Central memory CD4-positive, alpha-beta T cell (primary cell): ENCODE results near the gene C16orf86.
A peak's percentile ranks its signal among the peaks of the same experiment; 100 is the strongest.

Experiments used
- DNase-seq: peaks from one replicate; pipeline ENCODE4 v3.0.0; 2022

Gene C16orf86

DNA sequence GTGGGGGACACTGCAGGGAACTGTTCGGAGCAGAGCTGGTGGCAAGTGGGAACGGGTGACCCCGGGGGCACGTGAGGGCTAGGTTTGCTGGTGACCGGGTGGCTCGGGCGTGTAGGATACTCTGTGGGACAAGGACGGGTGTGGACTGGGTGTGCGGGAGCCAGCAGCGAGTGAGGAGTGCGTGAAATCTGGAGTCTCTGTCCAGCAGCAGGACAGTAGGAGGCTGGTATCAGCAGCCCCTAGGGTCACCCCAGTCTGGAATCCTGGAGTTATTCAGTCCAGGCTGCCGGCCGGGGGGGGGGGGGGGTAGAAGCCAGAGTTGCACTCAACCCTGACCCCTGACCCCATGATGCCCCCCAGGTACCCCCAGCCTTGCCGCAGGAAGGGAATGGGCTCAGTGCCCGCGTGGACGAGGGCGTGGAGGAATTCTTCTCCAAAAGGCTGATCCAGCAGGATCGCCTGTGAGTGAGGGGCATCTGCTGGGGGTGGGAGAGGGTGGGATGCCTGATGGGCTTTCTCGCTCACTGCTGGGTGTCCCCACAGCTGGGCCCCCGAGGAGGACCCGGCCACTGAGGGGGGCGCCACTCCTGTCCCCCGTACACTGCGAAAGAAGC lies 12.7 kb upstream of the C16orf86 start:
- DNase-seq = no peak

DNA sequence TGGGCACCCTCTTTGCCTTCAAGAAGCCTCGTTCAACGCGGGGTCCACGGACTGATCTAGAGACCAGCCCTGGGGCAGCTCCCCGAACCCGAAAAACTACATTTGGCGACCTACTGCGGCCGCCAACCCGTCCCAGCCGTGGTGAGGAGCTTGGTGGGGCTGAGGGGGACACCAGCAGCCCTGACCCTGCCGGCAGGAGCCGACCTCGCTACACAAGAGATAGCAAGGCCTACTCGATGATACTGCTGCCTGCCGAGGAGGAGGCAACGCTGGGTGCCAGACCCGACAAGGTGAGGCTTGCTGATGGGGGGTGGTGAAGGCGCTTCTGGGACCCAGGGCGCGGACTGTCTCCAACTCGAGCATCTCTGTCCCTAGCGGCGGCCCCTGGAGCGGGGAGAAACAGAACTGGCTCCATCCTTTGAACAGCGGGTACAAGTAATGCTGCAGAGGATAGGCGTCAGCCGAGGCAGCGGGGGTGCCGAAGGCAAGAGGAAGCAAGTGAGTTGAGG lies 12.2 kb upstream of the C16orf86 start:
- DNase-seq = no peak

DNA sequence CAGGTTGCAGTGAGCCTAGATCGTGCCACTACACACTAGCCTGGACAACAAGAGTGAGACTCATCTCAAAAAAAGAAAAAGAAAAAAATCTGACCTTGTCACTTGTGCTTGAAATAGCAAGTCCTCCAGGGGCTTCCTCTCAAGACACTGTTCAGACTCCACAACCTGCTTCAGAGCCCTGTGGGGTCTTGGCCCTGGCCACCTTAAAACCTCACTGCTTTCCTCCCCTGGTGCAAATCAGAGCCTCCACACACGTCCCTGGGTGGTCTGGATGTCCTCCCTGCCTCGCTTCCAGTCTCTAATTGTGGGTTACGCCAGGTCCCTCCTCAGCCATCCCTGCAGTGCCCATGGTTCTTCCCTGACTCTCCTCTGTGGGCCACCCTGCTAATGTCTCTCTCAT lies 11.3 kb upstream of the C16orf86 start:
- DNase-seq = no peak

DNA sequence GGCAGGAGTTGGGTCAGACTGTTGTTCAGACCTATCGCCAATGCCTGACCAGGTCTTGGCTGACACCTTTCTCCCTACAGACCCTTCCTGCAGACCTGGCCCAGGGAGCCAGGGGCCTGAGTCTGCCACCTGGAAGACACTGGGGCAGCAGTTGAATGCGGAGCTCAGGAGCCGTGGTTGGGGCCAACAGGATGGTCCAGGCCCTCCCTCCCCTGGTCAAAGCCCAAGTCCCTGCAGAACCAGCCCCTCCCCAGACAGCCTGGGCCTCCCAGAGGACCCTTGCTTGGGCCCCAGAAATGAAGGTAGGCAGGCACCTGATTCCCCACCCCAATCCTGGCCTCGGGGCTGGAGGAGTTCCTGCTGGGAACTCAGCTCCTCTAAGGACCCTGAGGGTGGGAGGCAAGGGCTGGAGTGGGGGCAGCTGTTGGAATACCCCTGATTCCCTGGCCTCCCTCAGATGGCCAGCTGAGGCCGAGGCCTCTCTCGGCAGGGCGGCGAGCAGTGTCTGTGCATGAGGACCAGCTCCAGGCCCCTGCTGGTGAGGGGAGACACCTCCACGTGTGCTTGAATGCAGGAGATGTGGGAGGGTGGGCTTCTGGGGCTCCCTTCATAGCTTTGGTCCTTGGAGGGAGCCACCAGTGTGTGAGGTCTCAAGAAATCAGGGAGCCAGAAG lies 10.1 kb upstream of the C16orf86 start:
- no peak for DNase-seq

DNA sequence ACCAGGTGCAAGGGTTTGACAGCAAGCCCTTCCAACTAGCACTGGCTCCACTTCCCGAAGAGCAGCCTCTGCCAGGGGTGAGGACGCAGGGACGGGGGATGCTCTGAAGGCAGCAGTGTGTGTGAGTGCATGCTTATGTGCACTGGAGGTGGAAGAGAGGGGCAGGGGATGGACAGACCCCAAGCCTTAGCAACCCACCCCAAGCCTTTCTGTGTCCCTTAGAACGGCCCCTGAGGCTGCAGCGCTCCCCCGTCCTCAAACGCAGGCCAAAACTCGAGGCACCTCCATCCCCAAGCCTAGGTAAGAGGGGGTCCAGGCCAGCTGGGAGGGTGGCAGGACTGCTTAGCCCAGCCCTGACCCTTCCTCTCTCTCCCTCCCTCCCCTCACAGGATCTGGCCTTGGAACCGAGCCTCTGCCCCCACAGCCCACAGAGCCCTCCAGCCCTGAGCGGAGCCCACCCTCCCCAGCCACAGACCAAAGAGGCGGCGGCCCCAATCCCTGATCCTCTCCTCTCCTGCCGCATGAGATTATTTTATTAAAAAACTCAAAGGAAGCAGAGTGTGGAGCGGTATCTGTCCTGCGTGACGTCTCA lies 9.5 kb upstream of the C16orf86 start:
- no peak for DNase-seq

DNA sequence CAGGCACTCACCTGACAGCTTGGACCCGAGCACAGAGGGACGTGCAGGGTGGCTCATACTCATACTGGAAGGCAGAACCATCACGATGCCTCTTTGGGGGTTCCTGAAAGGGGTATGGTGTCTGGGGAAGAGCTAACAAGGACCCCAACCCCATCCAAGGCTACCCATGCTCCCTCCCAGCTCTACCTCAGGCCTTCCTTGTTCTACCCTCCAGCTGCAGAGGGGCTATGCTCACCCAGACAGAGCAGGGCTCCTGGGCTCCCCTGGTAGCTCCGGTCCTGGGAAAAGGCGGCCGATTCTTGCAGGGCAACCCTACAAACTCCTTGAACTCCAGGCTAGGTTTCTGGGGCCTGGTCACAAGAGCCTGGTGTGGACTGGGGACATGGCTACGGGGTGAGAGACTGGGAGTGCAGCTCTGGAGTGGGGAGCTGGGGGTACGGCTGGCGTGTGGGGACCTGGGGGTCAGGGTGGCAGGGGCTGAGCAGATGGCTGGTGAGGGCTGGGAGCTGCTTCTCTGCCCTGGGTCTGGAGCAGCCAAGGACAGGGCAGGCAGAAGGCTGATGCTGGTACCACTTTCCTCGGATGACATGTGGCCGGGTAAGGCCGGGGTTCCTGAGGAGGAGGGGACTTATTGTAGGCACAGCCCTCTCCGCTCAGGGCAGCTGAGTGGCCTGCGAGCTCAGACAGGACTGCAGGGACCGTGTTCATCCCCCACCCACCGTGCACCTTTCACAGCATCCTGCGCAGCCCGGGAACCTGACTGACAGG lies 8.7 kb upstream of the C16orf86 start:
- no peak for DNase-seq

DNA sequence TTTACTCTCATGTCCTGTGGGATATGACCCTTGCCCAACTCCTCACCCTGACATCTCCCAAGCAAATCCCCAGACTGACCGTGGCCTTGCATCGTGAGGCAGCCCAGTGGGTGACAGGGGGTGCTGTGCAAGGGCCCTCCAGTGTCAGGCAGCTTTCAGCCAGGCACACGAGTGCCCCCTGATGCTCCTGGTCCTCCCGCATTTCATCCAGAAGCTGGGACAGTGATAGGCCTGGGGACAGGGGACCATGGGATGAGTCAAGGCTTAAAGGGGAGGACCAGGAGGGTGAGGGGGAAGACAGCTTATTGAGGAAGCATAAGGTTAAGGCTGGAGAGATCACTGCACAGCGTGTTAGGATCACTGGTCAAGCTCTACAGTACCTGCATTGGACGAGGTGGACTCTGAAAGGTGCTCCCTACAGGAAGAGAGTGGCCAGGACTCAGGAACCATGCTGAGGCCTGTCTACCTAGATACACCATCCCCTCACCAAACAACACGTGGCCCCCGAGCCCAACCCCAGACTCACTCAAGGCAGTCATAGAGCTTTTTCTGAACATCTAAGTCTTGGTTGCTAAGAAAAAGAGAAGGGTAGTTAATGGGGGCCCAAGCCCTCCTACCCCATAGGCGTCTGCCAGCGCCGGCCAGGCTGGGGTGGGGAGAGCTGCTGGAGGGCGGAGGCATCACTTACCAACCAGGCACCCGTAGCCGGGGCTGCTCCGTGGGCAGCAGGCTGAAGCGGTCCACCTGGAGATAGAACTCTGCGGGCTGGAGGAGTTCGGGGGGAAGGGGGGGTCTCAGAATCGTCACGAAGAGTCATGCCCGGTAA lies 7.6 kb upstream of the C16orf86 start:
- no peak for DNase-seq

DNA sequence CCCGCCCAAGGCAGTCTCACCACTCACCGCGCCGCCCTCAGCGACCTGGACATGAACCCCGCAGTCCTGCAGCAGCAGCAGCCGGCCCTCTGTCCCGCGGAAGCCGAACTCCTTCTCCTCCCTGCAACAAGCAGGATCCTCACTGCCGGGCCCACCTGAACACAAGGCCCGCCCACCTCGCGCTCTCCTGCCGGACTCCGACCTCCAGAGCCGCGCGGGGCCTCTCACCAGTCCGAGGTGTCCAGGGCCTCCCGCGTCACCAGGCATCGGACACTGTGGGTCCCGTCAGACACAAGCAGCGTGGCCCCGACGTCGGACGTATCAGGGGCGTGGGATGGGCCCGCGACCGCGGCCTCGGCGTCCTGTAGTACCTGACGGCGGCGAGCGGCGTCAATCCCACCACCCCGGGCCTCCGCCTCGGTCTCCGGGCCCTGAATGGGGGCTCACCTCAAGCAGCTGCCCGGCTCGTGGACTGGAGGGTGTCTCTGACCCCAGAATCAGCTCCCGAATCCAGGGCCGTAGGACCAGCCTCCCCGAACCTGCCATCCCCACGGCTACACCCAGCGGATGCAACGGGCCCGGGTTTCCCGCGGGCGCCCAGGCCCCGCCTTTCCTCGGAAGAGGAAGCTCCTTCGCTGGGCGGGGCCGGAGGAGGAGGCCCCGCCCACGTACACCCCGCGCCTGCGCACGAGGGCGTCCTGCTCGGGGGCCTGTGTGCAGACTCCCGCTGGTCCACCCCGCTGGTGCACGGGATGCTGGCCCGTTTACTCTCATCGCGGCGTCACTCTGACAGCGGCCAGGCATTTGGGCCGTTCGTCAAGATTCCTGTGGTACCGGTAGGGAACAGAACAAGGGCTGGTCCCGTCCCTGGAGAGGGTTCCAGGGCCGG lies 6.7 kb upstream of the C16orf86 start, which contains the start of gene ACD:
Gene ACD, minus strand, starts transcription at position 586 of the 889 bp plus-strand sequence. Its CDS starts 40 bp downstream, at position 546.
- DNase-seq = peak; percentile 93

DNA sequence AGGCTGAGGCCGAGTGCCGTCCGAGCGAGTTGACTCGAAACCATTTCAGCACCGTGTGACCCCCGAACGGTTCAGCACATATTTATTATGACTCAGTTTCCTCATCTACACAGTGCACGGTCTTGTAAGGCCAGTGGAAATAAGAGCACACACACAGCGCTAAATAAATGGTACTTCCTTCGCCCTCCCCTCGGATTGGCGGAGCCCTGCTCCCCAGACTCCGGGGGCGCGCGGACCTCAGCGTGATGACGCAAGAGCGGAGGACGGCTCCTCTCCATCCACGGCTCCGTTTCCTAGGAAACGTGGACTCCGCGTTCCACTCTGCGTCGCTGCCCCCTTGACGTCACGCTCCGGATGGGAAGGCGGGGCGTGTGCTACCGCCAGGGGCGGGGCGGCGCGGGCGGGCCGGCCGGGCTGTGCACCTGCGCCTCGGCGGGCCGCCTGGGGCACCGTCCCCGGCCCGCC lies 6.0 kb upstream of the C16orf86 start, which contains the start of gene PARD6A:
Gene PARD6A, plus strand, starts transcription at position 397 of the 465 bp plus-strand sequence. CDS start 79 bp downstream, outside the sequence.
- peak; percentile 96 for DNase-seq

DNA sequence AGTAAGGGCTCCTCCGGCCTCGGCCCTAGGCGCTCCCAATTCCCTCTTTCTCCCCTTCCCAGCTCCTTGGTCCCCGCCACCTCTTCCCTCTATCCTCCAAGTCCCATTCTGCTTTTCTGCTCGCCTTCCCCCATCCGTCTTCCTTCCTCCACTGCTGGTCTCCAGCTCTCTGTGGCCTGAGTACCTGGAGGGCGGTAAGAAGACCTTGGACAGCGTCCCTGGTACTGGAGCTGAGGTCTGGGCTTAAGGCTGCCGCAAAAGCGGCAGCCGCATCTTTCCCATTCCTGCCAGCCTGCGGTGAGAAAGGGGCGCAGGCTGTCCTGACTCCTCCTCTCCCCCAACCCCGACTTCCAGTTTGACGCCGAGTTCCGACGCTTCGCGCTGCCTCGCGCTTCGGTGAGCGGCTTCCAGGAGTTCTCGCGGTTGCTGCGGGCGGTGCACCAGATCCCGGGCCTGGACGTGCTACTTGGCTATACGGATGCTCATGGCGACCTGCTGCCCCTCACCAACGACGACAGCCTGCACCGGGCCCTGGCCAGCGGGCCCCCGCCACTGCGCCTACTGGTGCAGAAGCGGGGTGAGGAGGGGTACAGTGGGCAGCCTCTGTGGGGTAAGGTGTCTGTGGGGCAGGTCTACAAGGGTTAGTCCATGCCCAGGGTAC lies 5.4 kb upstream of the C16orf86 start:
- DNase-seq = no peak

DNA sequence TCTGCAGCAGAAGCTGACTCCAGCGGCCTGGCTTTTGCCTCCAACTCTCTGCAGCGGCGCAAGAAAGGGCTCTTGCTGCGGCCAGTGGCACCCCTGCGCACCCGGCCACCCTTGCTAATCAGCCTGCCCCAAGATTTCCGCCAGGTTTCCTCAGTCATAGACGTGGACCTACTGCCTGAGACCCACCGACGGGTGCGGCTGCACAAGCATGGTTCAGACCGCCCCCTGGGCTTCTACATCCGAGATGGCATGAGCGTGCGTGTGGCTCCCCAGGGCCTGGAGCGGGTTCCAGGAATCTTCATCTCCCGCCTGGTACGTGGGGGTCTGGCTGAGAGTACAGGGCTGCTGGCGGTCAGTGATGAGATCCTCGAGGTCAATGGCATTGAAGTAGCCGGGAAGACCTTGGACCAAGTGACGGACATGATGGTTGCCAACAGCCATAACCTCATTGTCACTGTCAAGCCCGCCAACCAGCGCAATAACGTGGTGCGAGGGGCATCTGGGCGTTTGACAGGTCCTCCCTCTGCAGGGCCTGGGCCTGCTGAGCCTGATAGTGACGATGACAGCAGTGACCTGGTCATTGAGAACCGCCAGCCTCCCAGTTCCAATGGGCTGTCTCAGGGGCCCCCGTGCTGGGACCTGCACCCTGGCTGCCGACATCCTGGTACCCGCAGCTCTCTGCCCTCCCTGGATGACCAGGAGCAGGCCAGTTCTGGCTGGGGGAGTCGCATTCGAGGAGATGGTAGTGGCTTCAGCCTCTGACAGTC lies 4.5 kb upstream of the C16orf86 start:
- DNase-seq = no peak

DNA sequence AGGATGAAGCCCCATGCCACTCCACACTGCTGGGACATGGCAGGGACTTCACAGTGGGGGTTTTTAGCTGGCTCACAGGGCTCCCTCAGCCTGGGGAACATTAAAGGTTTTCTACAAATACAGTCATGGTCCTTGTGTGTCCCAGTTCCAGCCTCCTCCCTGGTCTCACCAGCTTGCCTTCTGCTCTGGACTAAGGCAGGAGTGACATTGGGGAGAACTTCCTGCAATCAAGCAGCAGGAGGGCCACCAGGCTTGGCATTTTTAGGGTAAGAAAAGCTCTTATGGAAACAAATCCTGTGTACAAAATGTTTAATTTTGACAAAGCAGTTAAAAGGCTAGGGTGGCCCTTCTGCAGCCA lies 4.0 kb upstream of the C16orf86 start:
- DNase-seq = no peak

DNA sequence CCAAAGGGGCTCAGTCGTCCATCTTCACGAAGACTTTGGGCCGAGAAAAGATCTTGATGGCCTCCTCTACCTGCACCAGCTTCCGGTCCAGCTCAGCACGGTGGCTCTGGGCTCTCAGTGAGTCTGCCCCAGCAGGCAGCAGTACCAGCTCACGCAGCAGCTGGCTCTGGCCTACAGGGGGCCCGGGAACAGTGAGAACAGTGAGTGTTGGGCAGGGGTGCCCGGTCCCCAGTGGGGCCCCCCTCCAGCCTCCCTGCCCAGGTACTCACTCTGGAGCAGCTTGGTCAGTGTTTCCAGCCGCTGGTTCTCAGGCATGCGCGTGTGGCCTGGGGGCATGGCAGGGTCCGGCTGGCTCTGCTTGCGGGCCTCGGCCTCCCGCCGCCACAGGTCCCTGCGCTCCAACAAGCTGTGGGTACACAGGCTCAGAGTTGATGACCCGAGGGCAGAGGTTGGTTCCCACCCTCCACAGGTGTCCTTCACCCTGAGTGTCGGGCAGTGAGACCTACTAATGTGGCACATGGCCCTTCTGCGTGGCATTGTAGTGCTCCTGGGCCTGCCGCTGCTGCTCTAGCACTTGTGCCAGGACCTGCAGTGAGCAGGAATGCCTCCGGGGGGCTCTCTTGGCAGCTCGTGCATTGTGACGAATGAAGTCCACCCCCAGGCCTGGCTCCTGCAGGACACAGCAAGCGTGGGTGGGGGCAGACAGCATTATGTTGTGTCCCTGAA lies 3.3 kb upstream of the C16orf86 start:
- DNase-seq = no peak

DNA sequence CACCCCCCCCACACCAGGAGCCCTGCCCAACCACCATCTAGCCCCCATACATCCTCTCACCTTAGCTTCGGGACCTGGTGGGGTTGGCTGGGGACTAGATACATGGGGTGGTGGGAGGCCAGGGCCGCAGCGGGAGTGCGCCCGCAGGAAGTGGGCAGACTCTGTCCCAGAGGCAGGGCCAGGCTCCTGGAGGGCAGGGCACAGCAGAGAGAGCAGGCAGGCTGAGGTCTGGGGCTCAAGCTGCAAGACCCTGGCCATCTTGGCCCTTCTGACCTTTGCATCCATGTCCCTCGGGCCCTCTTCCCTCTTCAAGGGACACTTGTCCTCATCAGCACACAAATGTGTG lies 2.8 kb upstream of the C16orf86 start:
- no peak for DNase-seq

DNA sequence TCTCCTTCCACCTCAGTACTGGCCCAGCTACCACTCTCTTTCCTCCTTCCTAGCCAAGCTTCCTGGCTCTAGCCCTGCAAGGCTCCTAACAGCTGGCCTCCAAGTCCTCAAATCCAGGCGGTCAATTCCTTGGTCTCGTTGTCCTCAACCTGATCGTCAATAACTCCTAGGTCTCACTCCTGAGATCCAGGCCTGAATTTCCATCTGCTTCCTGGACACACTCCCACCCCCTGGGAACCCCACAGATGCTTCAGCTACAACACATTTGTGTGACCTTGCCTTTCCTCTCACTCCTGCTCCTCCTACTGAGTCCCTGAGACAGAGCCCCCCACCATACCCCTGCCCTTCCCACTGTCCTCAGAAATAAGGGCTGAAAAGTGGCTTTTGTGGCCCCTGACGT lies 2.4 kb upstream of the C16orf86 start:
- DNase-seq = no peak

DNA sequence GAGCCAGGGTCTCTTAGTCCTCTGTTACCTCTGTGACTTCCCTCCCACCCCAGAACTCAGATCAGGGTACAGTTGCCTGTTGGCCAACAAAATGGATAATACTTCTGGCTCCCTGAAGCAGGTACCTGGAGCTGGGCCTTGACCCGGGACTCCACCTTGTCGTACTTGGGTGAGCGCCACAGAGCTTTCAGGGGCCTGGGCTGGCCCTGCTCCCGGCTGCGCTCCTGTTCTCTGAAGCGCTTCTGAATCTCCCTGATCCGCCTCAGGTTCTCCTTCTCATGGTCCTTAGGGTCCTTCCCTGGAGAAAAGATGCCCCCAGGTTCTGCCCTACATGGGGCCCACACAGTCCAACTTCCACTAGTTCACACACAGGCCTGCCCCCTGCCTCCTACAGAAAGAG lies 1.7 kb upstream of the C16orf86 start:
- DNase-seq = no peak

DNA sequence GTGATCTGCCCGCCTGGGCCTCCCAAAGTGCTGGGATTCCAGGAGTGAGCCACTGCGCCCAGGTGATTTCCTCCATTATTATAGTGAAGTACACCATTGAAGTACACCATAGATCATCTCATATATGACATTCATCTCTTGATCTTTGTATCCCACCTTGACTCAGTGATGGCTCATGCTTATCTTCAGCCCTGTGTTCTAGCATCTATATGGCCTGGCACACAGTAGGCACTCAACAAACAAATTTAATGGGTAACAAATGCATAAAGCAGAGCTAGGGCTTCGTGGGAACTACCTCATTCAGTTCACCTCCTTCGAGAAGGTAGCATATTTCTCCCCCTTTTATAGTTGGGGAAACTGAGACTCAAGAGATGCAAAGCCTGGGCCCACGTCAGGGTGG lies 1.0 kb upstream of the C16orf86 start:
- no peak for DNase-seq

DNA sequence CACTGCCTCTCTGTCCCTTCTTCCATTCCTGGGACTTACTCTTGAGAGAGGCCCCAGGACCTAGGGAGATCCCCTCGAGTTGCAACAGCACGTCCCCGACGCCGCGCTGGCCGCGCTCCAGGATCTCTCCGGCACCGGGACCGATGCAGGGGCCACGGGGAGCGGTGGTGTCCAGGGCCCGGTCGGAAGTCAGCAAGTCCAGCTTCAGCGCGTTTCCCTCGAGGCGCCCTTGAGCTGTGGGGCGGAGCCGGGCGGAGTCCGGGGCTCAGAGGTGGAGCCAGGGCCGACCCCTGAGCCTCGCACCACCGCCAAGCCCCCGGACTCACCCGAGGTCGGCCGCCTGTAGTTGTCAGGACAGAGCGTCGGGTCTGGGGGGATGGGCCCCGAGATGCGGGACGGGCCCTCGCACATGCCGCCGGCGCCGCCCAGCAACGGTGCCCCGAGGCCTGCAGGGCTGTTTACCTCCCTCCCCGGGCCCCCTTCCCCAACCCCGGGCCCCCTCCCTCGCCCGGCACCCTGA lies 522 bp upstream of the C16orf86 start:
- no peak for DNase-seq

DNA sequence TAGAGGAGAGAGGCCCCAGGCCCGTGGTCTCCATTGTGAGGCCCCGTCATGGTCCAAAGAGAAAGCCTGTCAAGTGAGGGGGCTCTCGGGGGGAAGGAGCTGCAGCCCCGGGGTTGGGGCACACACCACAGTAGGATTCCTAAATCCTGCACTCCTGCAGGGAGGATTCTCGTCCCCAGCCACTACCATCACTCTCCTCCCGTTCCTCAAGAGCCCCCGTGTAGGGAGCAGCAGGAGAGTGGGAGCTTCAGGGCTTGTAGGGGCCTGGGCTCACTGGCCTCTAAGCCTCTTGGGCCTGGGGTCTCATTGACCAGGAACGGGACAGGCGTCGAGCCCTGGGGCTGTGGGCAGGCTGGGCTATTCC lies 821 bp downstream of the C16orf86 start:
- DNase-seq = no peak
